Neural cell (in vitro differentiated cells): Measurements from ENCODE around the gene NTN5.

ENCODE experiments used
- EP300 ChIP-seq: fragments of 450-650 bp; conservative IDR thresholded peaks from 2 replicates; pipeline ENCODE4 v1.6.1; 2014; ENCODE audit warnings: antibody characterized with exemption, mild to moderate bottlenecking, moderate library complexity; ENCODE audit not compliant: poor library complexity, severe bottlenecking
- EZH2 ChIP-seq: fragments of 200-600, 300-800 bp; shearing (Covaris generic), sonication (generic); IDR thresholded peaks from 2 replicates; pipeline ENCODE4 v1.6.1; 2014; ENCODE audit warnings: antibody characterized with exemption, low read length, borderline replicate concordance, mild to moderate bottlenecking; ENCODE audit not compliant: insufficient read depth, poor library complexity, severe bottlenecking
- POLR2AphosphoS5 ChIP-seq: IDR thresholded peaks from 2 replicates; pipeline ENCODE4 v1.6.1; 2012
- RAD21 ChIP-seq: fragments of 450-650 bp; conservative IDR thresholded peaks from 2 replicates; pipeline ENCODE4 v1.6.1; 2014; ENCODE audit warnings: antibody characterized with exemption, mild to moderate bottlenecking, moderate library complexity
- SMC3 ChIP-seq: fragments of 450-650 bp; conservative IDR thresholded peaks from 2 replicates; pipeline ENCODE4 v1.6.1; 2014; ENCODE audit warnings: antibody characterized with exemption, mild to moderate bottlenecking, moderate library complexity; ENCODE audit not compliant: poor library complexity
- TAF1 ChIP-seq: IDR thresholded peaks from 2 replicates; pipeline ENCODE4 v1.6.1; 2012; ENCODE audit warnings: low read depth
- TF ChIP-seq, protein P1 (sequence below): fragments of 450-650 bp; IDR thresholded peaks from 2 replicates; pipeline ENCODE4 v1.5.1; 2014; ENCODE audit warnings: antibody characterized with exemption, mild to moderate bottlenecking, moderate library complexity; ENCODE audit not compliant: poor library complexity, severe bottlenecking
- TF ChIP-seq, protein P2 (sequence below): IDR thresholded peaks from 2 replicates; pipeline ENCODE4 v1.6.1; 2012; ENCODE audit warnings: borderline replicate concordance

DNA sequence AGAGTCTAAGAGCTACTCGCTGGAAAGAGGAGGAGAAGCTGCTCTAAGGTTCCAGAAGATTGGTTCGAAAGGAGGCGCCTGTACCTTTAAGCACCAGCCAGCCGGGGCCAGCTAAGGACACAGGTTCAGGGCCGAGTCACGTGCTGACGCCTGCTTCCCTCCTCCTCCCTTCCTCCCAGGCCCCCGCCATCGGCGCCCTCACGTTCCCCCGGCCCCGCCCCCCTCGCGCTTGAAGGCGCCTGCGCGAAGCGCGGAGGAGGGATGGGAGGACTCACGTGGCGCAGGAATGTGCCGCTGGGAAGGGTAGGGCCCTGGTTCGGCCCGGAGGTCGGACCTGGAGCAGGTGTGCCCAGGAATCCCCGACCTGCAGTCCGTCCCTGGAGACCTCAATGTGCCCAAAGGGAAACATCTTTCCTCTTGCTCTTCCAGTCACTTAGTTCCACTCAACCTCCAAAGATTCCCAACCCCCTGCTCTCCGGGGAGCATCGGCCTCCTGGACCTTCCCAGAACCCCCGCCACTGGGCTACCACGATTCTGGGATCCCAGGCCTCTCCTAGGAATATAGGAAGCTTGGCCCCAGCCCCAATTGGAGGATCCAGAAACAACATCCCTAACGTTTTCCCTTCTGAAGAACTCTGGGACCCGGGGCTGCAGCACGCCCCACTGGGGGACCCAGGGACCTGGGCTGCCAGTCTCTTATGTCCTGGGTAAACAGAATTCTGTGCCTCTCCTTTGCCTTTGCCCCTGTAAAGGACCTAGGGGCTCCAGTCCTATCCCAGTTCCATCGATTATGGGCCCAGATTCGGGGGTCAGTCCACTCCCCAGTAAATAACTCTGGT, 38.2 kb downstream of the NTN5 start:
- TF ChIP-seq, protein P1, sequence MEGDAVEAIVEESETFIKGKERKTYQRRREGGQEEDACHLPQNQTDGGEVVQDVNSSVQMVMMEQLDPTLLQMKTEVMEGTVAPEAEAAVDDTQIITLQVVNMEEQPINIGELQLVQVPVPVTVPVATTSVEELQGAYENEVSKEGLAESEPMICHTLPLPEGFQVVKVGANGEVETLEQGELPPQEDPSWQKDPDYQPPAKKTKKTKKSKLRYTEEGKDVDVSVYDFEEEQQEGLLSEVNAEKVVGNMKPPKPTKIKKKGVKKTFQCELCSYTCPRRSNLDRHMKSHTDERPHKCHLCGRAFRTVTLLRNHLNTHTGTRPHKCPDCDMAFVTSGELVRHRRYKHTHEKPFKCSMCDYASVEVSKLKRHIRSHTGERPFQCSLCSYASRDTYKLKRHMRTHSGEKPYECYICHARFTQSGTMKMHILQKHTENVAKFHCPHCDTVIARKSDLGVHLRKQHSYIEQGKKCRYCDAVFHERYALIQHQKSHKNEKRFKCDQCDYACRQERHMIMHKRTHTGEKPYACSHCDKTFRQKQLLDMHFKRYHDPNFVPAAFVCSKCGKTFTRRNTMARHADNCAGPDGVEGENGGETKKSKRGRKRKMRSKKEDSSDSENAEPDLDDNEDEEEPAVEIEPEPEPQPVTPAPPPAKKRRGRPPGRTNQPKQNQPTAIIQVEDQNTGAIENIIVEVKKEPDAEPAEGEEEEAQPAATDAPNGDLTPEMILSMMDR: no peak
- TF ChIP-seq POLR2AphosphoS5 (no peak), SMC3 (no peak), RAD21 (no peak), EZH2 (no peak), EP300 (no peak), TAF1 (no peak)
- TF ChIP-seq, protein P2, sequence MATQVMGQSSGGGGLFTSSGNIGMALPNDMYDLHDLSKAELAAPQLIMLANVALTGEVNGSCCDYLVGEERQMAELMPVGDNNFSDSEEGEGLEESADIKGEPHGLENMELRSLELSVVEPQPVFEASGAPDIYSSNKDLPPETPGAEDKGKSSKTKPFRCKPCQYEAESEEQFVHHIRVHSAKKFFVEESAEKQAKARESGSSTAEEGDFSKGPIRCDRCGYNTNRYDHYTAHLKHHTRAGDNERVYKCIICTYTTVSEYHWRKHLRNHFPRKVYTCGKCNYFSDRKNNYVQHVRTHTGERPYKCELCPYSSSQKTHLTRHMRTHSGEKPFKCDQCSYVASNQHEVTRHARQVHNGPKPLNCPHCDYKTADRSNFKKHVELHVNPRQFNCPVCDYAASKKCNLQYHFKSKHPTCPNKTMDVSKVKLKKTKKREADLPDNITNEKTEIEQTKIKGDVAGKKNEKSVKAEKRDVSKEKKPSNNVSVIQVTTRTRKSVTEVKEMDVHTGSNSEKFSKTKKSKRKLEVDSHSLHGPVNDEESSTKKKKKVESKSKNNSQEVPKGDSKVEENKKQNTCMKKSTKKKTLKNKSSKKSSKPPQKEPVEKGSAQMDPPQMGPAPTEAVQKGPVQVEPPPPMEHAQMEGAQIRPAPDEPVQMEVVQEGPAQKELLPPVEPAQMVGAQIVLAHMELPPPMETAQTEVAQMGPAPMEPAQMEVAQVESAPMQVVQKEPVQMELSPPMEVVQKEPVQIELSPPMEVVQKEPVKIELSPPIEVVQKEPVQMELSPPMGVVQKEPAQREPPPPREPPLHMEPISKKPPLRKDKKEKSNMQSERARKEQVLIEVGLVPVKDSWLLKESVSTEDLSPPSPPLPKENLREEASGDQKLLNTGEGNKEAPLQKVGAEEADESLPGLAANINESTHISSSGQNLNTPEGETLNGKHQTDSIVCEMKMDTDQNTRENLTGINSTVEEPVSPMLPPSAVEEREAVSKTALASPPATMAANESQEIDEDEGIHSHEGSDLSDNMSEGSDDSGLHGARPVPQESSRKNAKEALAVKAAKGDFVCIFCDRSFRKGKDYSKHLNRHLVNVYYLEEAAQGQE: no peak
